ENCODE measurements around the gene SELENBP1.
"Not testable (repeated sequence)": the region's sequence is repeated elsewhere in the genome, so short reads cannot be mapped to it uniquely, and the experiment has no call there.

The SELENBP1 gene

GRCh38 chr1:151401860-151402259 is 29.4 kb upstream of the SELENBP1 start:
- peaks cover 50 to 52% of the 10 kb centered on the region in 2 donors for H3K36me3 ChIP-seq (ENCODE audit: control insufficient read depth in 1 of 2, insufficient read depth in 2 of 2, low read length in 2 of 2)

GRCh38 chr1:151401125-151401788 is 28.8 kb upstream of the SELENBP1 start:
- Histone ChIP-seq H3K4me3 (ENCODE audit: low read depth in 1 of 2, low read length in 2 of 2) (no peak overlapping the region), H3K4me1 (ENCODE audit: control insufficient read depth in 1 of 2, insufficient read depth in 2 of 2, low read length in 2 of 2) (peaks cover 11 to 14% of the 10 kb centered on the region in 2 donors), H3K27me3 (ENCODE audit: low read depth, low read length) (no peaks in the 10 kb centered on the region), H3K9me3 (ENCODE audit: control insufficient read depth in 1 of 2, low read length in 2 of 2) (no peaks in the 10 kb centered on the region), H3K27ac (ENCODE audit: low read length) (no peak overlapping the region), H3K36me3 (ENCODE audit: control insufficient read depth in 1 of 2, insufficient read depth in 2 of 2, low read length in 2 of 2) (peaks cover 45 to 47% of the 10 kb centered on the region in 2 donors)

More at GRCh38 chr1:151401860-151402259, 29.4 kb upstream of the SELENBP1 start:
- Histone ChIP-seq H3K27me3 (ENCODE audit: low read depth, low read length) (no peaks in the 10 kb centered on the region), H3K27ac (ENCODE audit: low read length) (no peak overlapping the region), H3K4me1 (ENCODE audit: control insufficient read depth in 1 of 2, insufficient read depth in 2 of 2, low read length in 2 of 2) (peaks cover 11 to 14% of the 10 kb centered on the region in 2 donors), H3K4me3 (ENCODE audit: low read depth in 1 of 2, low read length in 2 of 2) (no peak overlapping the region), H3K9me3 (ENCODE audit: control insufficient read depth in 1 of 2, low read length in 2 of 2) (no peaks in the 10 kb centered on the region)

GRCh38 chr1:151399324-151400171 is 27.0 kb upstream of the SELENBP1 start, which contains the start of gene PSMB4:
Gene PSMB4, plus strand, starts transcription at chr1:151399573. Its CDS starts 15 bp downstream, at chr1:151399588.
- peaks cover 11 to 14% of the 10 kb centered on the region in 2 donors for H3K4me1 ChIP-seq (ENCODE audit: control insufficient read depth in 1 of 2, insufficient read depth in 2 of 2, low read length in 2 of 2)
- peak within 1 kb of the TSS; percentile 85 for H3K27ac ChIP-seq (ENCODE audit: low read length)
- H3K36me3 ChIP-seq (ENCODE audit: control insufficient read depth in 1 of 2, insufficient read depth in 2 of 2, low read length in 2 of 2): peaks cover 28 to 31% of the 10 kb centered on the region in 2 donors

GRCh38 chr1:151396265-151396664 is 23.8 kb upstream of the SELENBP1 start:
- not testable (repeated sequence) for H3K27ac ChIP-seq (ENCODE audit: low read length); H3K4me3 ChIP-seq (ENCODE audit: low read depth in 1 of 2, low read length in 2 of 2); H3K9me3 ChIP-seq (ENCODE audit: control insufficient read depth in 1 of 2, low read length in 2 of 2); H3K36me3 ChIP-seq (ENCODE audit: control insufficient read depth in 1 of 2, insufficient read depth in 2 of 2, low read length in 2 of 2); H3K27me3 ChIP-seq (ENCODE audit: low read depth, low read length)
- peaks cover 11 to 13% of the 10 kb centered on the region in 2 donors for H3K4me1 ChIP-seq (ENCODE audit: control insufficient read depth in 1 of 2, insufficient read depth in 2 of 2, low read length in 2 of 2)

More at GRCh38 chr1:151399324-151400171, 27.0 kb upstream of the SELENBP1 start, which contains the start of gene PSMB4:
- Histone ChIP-seq H3K27me3 (ENCODE audit: low read depth, low read length) (no peaks in the 10 kb centered on the region), H3K9me3 (ENCODE audit: control insufficient read depth in 1 of 2, low read length in 2 of 2) (no peaks in the 10 kb centered on the region), H3K4me3 (ENCODE audit: low read depth in 1 of 2, low read length in 2 of 2) (peak within 1 kb of the TSS; percentile 82 to 88)

GRCh38 chr1:151393583-151393982 is 21.1 kb upstream of the SELENBP1 start:
- H3K4me3 ChIP-seq (ENCODE audit: low read depth in 1 of 2, low read length in 2 of 2): no peak overlapping the region
- no peaks in the 10 kb centered on the region for H3K36me3 ChIP-seq (ENCODE audit: control insufficient read depth in 1 of 2, insufficient read depth in 2 of 2, low read length in 2 of 2)
- no peaks in the 10 kb centered on the region for H3K27me3 ChIP-seq (ENCODE audit: low read depth, low read length)
- no peaks in the 10 kb centered on the region for H3K9me3 ChIP-seq (ENCODE audit: control insufficient read depth in 1 of 2, low read length in 2 of 2)
- no peak overlapping the region for H3K27ac ChIP-seq (ENCODE audit: low read length)
- H3K4me1 ChIP-seq (ENCODE audit: control insufficient read depth in 1 of 2, insufficient read depth in 2 of 2, low read length in 2 of 2): no peaks in the 10 kb centered on the region

- Histone ChIP-seq H3K4me1 (ENCODE audit: control insufficient read depth in 1 of 2, insufficient read depth in 2 of 2, low read length in 2 of 2) (no peaks in the 10 kb centered on the region), H3K36me3 (ENCODE audit: control insufficient read depth in 1 of 2, insufficient read depth in 2 of 2, low read length in 2 of 2) (no peaks in the 10 kb centered on the region), H3K9me3 (ENCODE audit: control insufficient read depth in 1 of 2, low read length in 2 of 2) (no peaks in the 10 kb centered on the region), H3K27ac (ENCODE audit: low read length) (no peak overlapping the region), H3K4me3 (ENCODE audit: low read depth in 1 of 2, low read length in 2 of 2) (no peak overlapping the region), H3K27me3 (ENCODE audit: low read depth, low read length) (no peaks in the 10 kb centered on the region)
These were observed 18.6 kb upstream of the SELENBP1 start for GRCh38 chr1:151391079-151391563.

GRCh38 chr1:151390221-151391078 is 17.9 kb upstream of the SELENBP1 start:
- H3K27ac ChIP-seq (ENCODE audit: low read length); H3K27me3 ChIP-seq (ENCODE audit: low read depth, low read length); H3K36me3 ChIP-seq (ENCODE audit: control insufficient read depth in 1 of 2, insufficient read depth in 2 of 2, low read length in 2 of 2); H3K4me1 ChIP-seq (ENCODE audit: control insufficient read depth in 1 of 2, insufficient read depth in 2 of 2, low read length in 2 of 2); H3K9me3 ChIP-seq (ENCODE audit: control insufficient read depth in 1 of 2, low read length in 2 of 2); H3K4me3 ChIP-seq (ENCODE audit: low read depth in 1 of 2, low read length in 2 of 2): not testable (repeated sequence)

- H3K9me3 ChIP-seq (ENCODE audit: control insufficient read depth in 1 of 2, low read length in 2 of 2): no peaks in the 10 kb centered on the region
- H3K4me3 ChIP-seq (ENCODE audit: low read depth in 1 of 2, low read length in 2 of 2): no peak overlapping the region
- no peaks in the 10 kb centered on the region for H3K4me1 ChIP-seq (ENCODE audit: control insufficient read depth in 1 of 2, insufficient read depth in 2 of 2, low read length in 2 of 2)
- no peaks in the 10 kb centered on the region for H3K36me3 ChIP-seq (ENCODE audit: control insufficient read depth in 1 of 2, insufficient read depth in 2 of 2, low read length in 2 of 2)
- H3K27ac ChIP-seq (ENCODE audit: low read length): no peak overlapping the region
- H3K27me3 ChIP-seq (ENCODE audit: low read depth, low read length): no peaks in the 10 kb centered on the region
These were observed 13.5 kb upstream of the SELENBP1 start for GRCh38 chr1:151386002-151386401.

GRCh38 chr1:151384584-151384983 is 12.1 kb upstream of the SELENBP1 start:
- Histone ChIP-seq H3K9me3 (ENCODE audit: control insufficient read depth in 1 of 2, low read length in 2 of 2) (no peaks in the 10 kb centered on the region), H3K4me1 (ENCODE audit: control insufficient read depth in 1 of 2, insufficient read depth in 2 of 2, low read length in 2 of 2) (no peaks in the 10 kb centered on the region), H3K27me3 (ENCODE audit: low read depth, low read length) (no peaks in the 10 kb centered on the region), H3K27ac (ENCODE audit: low read length) (no peak overlapping the region), H3K36me3 (ENCODE audit: control insufficient read depth in 1 of 2, insufficient read depth in 2 of 2, low read length in 2 of 2) (no peaks in the 10 kb centered on the region), H3K4me3 (ENCODE audit: low read depth in 1 of 2, low read length in 2 of 2) (no peak overlapping the region)

GRCh38 chr1:151377150-151377884 is 4.8 kb upstream of the SELENBP1 start:
- no peak overlapping the region for H3K27ac ChIP-seq (ENCODE audit: low read length)
- H3K36me3 ChIP-seq (ENCODE audit: control insufficient read depth in 1 of 2, insufficient read depth in 2 of 2, low read length in 2 of 2): no peaks in the 10 kb centered on the region
- no peaks in the 10 kb centered on the region for H3K27me3 ChIP-seq (ENCODE audit: low read depth, low read length)
- H3K4me3 ChIP-seq (ENCODE audit: low read depth in 1 of 2, low read length in 2 of 2): no peak overlapping the region
- H3K4me1 ChIP-seq (ENCODE audit: control insufficient read depth in 1 of 2, insufficient read depth in 2 of 2, low read length in 2 of 2): peaks cover 0 to 3% of the 10 kb centered on the region in 2 donors
- no peaks in the 10 kb centered on the region for H3K9me3 ChIP-seq (ENCODE audit: control insufficient read depth in 1 of 2, low read length in 2 of 2)

All from muscle layer of duodenum (tissue), 2 donors.